Measurements from ENCODE around the gene HUNK. TPM values are rescaled to one million over a fixed set of nuclear protein-coding genes. Genes with fewer than 3 reads are reported as not detected.
A peak's percentile ranks its signal among the peaks of the same experiment; 100 is the strongest.

The HUNK gene
- polyA plus RNA-seq, 1 donor (not counting 4 experiments of a cell fraction or from before 2014, with no cell fraction given): 0.03 TPM

- Histone ChIP-seq H3K4me2 (ENCODE audit: control insufficient read depth, extremely low read depth, insufficient read depth, low read depth, low read length) (peak overlapping the region; percentile 75), H3K4me3 (ENCODE audit: control insufficient read depth in 2 of 3, extremely low read depth in 1 of 3, insufficient read depth in 2 of 3, low read depth in 1 of 3, low read length in 3 of 3) (peak overlapping the region in 1 of 3 experiments; percentile 55), H3K9me1 (ENCODE audit: control insufficient read depth, extremely low read depth, insufficient read depth, low read length) (no peaks in the 10 kb centered on the region), H3K9me3 (ENCODE audit: control insufficient read depth, low read depth, low read length) (no peaks in the 10 kb centered on the region), H4K20me1 (ENCODE audit: control insufficient read depth, extremely low read depth, insufficient read depth, low read length) (no peaks in the 10 kb centered on the region), H3K9ac (ENCODE audit: control insufficient read depth, extremely low read depth, insufficient read depth, low read length) (no peak overlapping the region), H3K27me3 (ENCODE audit: control insufficient read depth, extremely low read depth, insufficient read depth, low read length) (peaks cover 67% of the 10 kb centered on the region), H3K36me3 (ENCODE audit: control insufficient read depth in 2 of 2, extremely low read depth in 1 of 2, insufficient read depth in 2 of 2, low read length in 2 of 2) (no peaks in the 10 kb centered on the region), H2AFZ (ENCODE audit: control insufficient read depth, low read length) (peak overlapping the region; percentile 19), H3K27ac (ENCODE audit: control insufficient read depth, insufficient read depth, low read length) (no peak overlapping the region), H3K4me1 (ENCODE audit: control insufficient read depth, extremely low read depth, insufficient read depth, low read length) (peaks cover 3% of the 10 kb centered on the region), H3K79me2 (ENCODE audit: control insufficient read depth, insufficient read depth, low read length) (no peaks in the 10 kb centered on the region)
- FAIRE-seq (no peak), DNase-seq (ENCODE audit: low read depth, low spot score) (no peak)
- peak; percentile 45 for TF ChIP-seq EZH2 (IDR thresholded peaks at IDR 0.05; ENCODE audit: low read length)
- TF ChIP-seq, protein P1, sequence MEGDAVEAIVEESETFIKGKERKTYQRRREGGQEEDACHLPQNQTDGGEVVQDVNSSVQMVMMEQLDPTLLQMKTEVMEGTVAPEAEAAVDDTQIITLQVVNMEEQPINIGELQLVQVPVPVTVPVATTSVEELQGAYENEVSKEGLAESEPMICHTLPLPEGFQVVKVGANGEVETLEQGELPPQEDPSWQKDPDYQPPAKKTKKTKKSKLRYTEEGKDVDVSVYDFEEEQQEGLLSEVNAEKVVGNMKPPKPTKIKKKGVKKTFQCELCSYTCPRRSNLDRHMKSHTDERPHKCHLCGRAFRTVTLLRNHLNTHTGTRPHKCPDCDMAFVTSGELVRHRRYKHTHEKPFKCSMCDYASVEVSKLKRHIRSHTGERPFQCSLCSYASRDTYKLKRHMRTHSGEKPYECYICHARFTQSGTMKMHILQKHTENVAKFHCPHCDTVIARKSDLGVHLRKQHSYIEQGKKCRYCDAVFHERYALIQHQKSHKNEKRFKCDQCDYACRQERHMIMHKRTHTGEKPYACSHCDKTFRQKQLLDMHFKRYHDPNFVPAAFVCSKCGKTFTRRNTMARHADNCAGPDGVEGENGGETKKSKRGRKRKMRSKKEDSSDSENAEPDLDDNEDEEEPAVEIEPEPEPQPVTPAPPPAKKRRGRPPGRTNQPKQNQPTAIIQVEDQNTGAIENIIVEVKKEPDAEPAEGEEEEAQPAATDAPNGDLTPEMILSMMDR (optimal IDR thresholded peaks at IDR 0.05 in 1 of 3, IDR thresholded peaks at IDR 0.05 in 1 of 3, conservative IDR thresholded peaks at IDR 0.05 in 1 of 3; ENCODE audit: extremely low read depth in 1 of 3, insufficient read depth in 2 of 3, low read length in 3 of 3): peak in 2 of 3 experiments; percentile 49 to 69
- dilution Hi-C loops (cut with MboI; ENCODE audit: extremely low pct_ligation_motif_present, low sequenced_read_pairs): no loop called here
These were observed 1.1 kb downstream of the HUNK start for GRCh38 chr21:31873696-31874599.

DNA sequence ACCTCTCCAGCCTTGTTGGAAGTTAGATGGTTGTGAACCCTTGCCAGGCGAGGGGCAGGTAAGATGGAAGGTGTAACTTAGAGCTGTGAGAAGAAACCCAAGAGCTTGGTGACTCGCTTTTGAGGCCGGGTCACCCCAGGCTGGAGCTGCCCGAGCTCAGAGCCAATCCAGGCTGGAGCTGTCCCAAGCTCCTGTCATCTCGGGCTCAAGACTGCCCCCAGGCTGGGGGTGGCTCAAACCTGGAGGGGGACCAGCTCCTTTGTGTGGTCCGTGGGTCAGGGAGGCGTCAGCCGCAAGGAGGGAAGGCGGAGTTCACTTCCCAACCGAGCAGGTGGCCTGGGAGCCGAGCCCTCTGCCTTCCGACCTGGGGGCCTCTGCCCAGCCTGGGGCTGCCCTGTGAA is 2.0 kb downstream of the HUNK start:
- H3K4me3 ChIP-seq (ENCODE audit: control insufficient read depth in 2 of 3, extremely low read depth in 1 of 3, insufficient read depth in 2 of 3, low read depth in 1 of 3, low read length in 3 of 3): no peak overlapping the region

More for the DNA sequence above, 2.0 kb downstream of the HUNK start:
- no peak for FAIRE-seq
- no peak for DNase-seq (ENCODE audit: low read depth, low spot score)
- Histone ChIP-seq H3K4me1 (ENCODE audit: control insufficient read depth, extremely low read depth, insufficient read depth, low read length) (peaks cover 3% of the 10 kb centered on the region), H3K9me3 (ENCODE audit: control insufficient read depth, low read depth, low read length) (no peaks in the 10 kb centered on the region), H3K79me2 (ENCODE audit: control insufficient read depth, insufficient read depth, low read length) (no peaks in the 10 kb centered on the region), H4K20me1 (ENCODE audit: control insufficient read depth, extremely low read depth, insufficient read depth, low read length) (no peaks in the 10 kb centered on the region), H3K27me3 (ENCODE audit: control insufficient read depth, extremely low read depth, insufficient read depth, low read length) (peaks cover 73% of the 10 kb centered on the region), H3K36me3 (ENCODE audit: control insufficient read depth in 2 of 2, extremely low read depth in 1 of 2, insufficient read depth in 2 of 2, low read length in 2 of 2) (no peaks in the 10 kb centered on the region), H3K27ac (ENCODE audit: control insufficient read depth, insufficient read depth, low read length) (no peak overlapping the region), H3K4me2 (ENCODE audit: control insufficient read depth, extremely low read depth, insufficient read depth, low read depth, low read length) (no peak overlapping the region), H3K9me1 (ENCODE audit: control insufficient read depth, extremely low read depth, insufficient read depth, low read length) (no peaks in the 10 kb centered on the region), H3K9ac (ENCODE audit: control insufficient read depth, extremely low read depth, insufficient read depth, low read length) (no peak overlapping the region), H2AFZ (ENCODE audit: control insufficient read depth, low read length) (no peak overlapping the region)
- TF ChIP-seq EZH2 (IDR thresholded peaks at IDR 0.05; ENCODE audit: low read length): peak; percentile 20
- TF ChIP-seq, protein P1 (optimal IDR thresholded peaks at IDR 0.05 in 1 of 3, IDR thresholded peaks at IDR 0.05 in 1 of 3, conservative IDR thresholded peaks at IDR 0.05 in 1 of 3; ENCODE audit: extremely low read depth in 1 of 3, insufficient read depth in 2 of 3, low read length in 3 of 3): no peak
- dilution Hi-C loops (cut with MboI; ENCODE audit: extremely low pct_ligation_motif_present, low sequenced_read_pairs): no loop called here
